MM.1S (cell line): Measurements from ENCODE around the gene CNTN1.

Source experiments
- CTCF ChIP-seq: fragments of 300-600 bp; sonication (generic); IDR thresholded peaks from 2 replicates; pipeline ENCODE4 v1.5.1; 2016; ENCODE audit warnings: antibody characterized with exemption, low read length, mixed read lengths
- EZH2 ChIP-seq: fragments of 300-600 bp; sonication (generic); optimal IDR thresholded peaks from 2 replicates; pipeline ENCODE3; 2017; ENCODE audit warnings: low read depth, mild to moderate bottlenecking, antibody characterized with exemption, low read length, mixed read lengths
- EZH2phosphoT487 ChIP-seq: fragments of 300-600 bp; sonication (generic); IDR thresholded peaks from 2 replicates; pipeline ENCODE4 v1.6.1; 2018; ENCODE audit warnings: antibody characterized with exemption, low read length

DNA sequence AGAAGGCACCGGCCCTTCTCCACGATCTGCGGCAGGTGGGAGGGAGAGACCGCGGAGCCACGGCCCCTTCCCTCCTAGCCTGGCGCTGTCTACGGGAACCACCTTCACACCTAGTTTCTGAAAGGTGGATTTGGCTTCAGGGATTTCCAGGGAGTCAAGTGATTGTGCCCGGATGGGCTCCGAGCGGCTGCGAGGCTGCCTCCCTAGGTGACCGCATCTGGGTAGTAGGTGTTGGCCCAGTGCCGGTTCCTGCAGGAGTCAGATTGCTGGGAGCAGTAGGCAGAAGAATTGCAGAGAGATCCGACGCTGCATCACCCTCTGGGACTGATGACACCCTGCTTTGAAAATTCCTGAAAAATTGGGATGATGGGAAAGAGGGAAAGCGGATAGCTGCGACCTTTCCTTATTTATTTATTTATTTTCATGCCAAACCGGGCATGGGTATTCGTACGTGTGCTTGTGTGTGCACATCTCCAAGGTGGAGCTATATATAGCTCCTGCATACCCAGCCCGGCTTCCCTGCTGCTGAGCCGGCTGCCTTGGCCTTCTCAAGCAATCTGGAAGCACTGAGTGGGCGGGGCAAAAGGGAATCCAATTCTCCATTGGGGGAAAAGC is 1.1 kb downstream of the CNTN1 start:
- TF ChIP-seq CTCF (no peak), EZH2phosphoT487 (no peak), EZH2 (no peak)
